H1 (cell line): ENCODE data around the gene FJX1. TPM values are rescaled to one million over a fixed set of nuclear protein-coding genes. Genes with fewer than 3 reads are reported as not detected.

Experiments used
- CTCF ChIA-PET: fragments of 300-600 bp; sonication (Branson Sonifier 250); formaldehyde crosslinking; loops from one replicate; lab custom pipeline; 2021; ENCODE audit not compliant: partially characterized antibody; lab: Charles Lee
- POLR2A ChIA-PET: fragments of 300-600 bp; sonication (Branson Sonifier 250); formaldehyde crosslinking; loops from one replicate; lab custom pipeline; 2021; ENCODE audit warnings: inconsistent platforms; ENCODE audit not compliant: partially characterized antibody; lab: Charles Lee
- DNase-seq, 2 experiments: peaks; one replicate each; pipeline versions ENCODE4 v3.0.0 to v3.0.0-alpha.2; 2010 to 2022; ENCODE audit warnings: low spot score in 2 of 2, low read depth in 1 of 2, mixed read lengths in 1 of 2
- FAIRE-seq: peaks from 2 replicates; lab custom pipeline; 2011; peaks lifted over from hg19 to GRCh38; lab: Jason Lieb, UNC
- H2AFZ ChIP-seq: 2 replicates; pipeline ENCODE4 v1.8.1; 2012; ENCODE audit warnings: low read length, inconsistent platforms
- H2AK5ac ChIP-seq: 2 replicates; pipeline ENCODE4 v1.6.1; 2013; ENCODE audit warnings: low read depth, low read length
- H2BK120ac ChIP-seq: replicated peaks from 2 replicates; pipeline ENCODE3; 2013; ENCODE audit warnings: low read depth, low read length, inconsistent platforms
- H2BK12ac ChIP-seq: 2 replicates; pipeline ENCODE4 v1.6.1; 2013; ENCODE audit warnings: low read depth, low read length
- H2BK15ac ChIP-seq: 2 replicates; pipeline ENCODE4 v1.6.1; 2013; ENCODE audit warnings: low read length
- H2BK20ac ChIP-seq: 2 replicates; pipeline ENCODE4 v1.6.1; 2013; ENCODE audit warnings: low read length
- H2BK5ac ChIP-seq: 2 replicates; pipeline ENCODE4 v1.6.1; 2013; ENCODE audit warnings: low read depth, low read length
- H3K14ac ChIP-seq: 2 replicates; pipeline ENCODE4 v1.6.1; 2013; ENCODE audit warnings: inconsistent platforms; ENCODE audit not compliant: insufficient read length
- H3K18ac ChIP-seq: 2 replicates; pipeline ENCODE4 v1.6.1; 2013; ENCODE audit warnings: low read length; ENCODE audit errors: extremely low read depth
- H3K23ac ChIP-seq: 2 replicates; pipeline ENCODE4 v1.6.1; 2013; ENCODE audit warnings: inconsistent platforms; ENCODE audit not compliant: insufficient read length
- H3K23me2 ChIP-seq: 2 replicates; pipeline ENCODE4 v1.6.1; 2013; ENCODE audit warnings: low read depth, low read length
- H3K27ac ChIP-seq: 2 replicates; pipeline ENCODE4 v1.6.1; 2011; ENCODE audit warnings: low read depth, low read length, inconsistent platforms
- H3K27me3 ChIP-seq, 4 experiments: replicated peaks in 1 of 4; 1 replicate in 1 of 4; 2 replicates in 3 of 4; pipeline versions ENCODE4 v1.6.1 to v1.8.1; 2011 to 2013; ENCODE audit warnings: low read length in 3 of 4, mild to moderate bottlenecking in 3 of 4, inconsistent platforms in 2 of 4, mixed read lengths in 2 of 4, moderate library complexity in 1 of 4; ENCODE audit not compliant: control insufficient read depth in 3 of 4, insufficient read depth in 3 of 4; ENCODE audit errors: extremely low read depth in 1 of 4
- H3K36me3 ChIP-seq, 4 experiments: 2 replicates each; pipeline versions ENCODE4 v1.6.1 to v1.8.1; 2011 to 2013; ENCODE audit warnings: mild to moderate bottlenecking in 4 of 4, low read length in 3 of 4, moderate library complexity in 2 of 4, control low read depth in 1 of 4, inconsistent platforms in 1 of 4; ENCODE audit not compliant: insufficient read depth in 4 of 4, control insufficient read depth in 2 of 4
- H3K4ac ChIP-seq: replicated peaks from 2 replicates; pipeline ENCODE3; 2013; ENCODE audit warnings: low read length, low read depth, mixed read lengths, inconsistent platforms; ENCODE audit not compliant: insufficient read length
- H3K4me1 ChIP-seq, 4 experiments: replicated peaks in 1 of 4; 1 replicate in 1 of 4; 2 replicates in 3 of 4; pipeline versions ENCODE4 v1.6.1 to v1.8.1; 2011 to 2013; ENCODE audit warnings: low read length in 3 of 4, inconsistent platforms in 2 of 4, mixed read lengths in 1 of 4; ENCODE audit not compliant: insufficient read depth in 4 of 4, control insufficient read depth in 3 of 4
- H3K4me2 ChIP-seq, 2 experiments: 2 replicates each; pipeline versions ENCODE4 v1.6.1 to v1.8.1; 2011 to 2013; ENCODE audit warnings: low read depth in 2 of 2, low read length in 2 of 2, control low read depth in 1 of 2, inconsistent platforms in 1 of 2, mild to moderate bottlenecking in 1 of 2; ENCODE audit not compliant: insufficient read depth in 1 of 2
- H3K4me3 ChIP-seq, 4 experiments: fragments of 200-600, 300-600 bp in 1 of 4; sonication (generic), shearing (Covaris generic), sonication (Bioruptor Twin) in 1 of 4; 2 replicates each; pipeline versions ENCODE4 v1.5.1 to v1.8.1; 2011 to 2016; ENCODE audit warnings: low read length in 4 of 4, low read depth in 3 of 4, control low read depth in 2 of 4, inconsistent platforms in 2 of 4, mild to moderate bottlenecking in 2 of 4, mixed read lengths in 1 of 4, moderate library complexity in 1 of 4; ENCODE audit not compliant: insufficient read depth in 2 of 4; ENCODE audit errors: extremely low read depth in 1 of 4
- H3K56ac ChIP-seq: replicated peaks from 2 replicates; pipeline ENCODE3; 2013; ENCODE audit warnings: low read depth, mild to moderate bottlenecking, mixed read lengths, low read length, inconsistent platforms; ENCODE audit not compliant: insufficient read length
- H3K79me1 ChIP-seq: 2 replicates; pipeline ENCODE4 v1.6.1; 2013; ENCODE audit warnings: low read depth, low read length, control low read depth
- H3K79me2 ChIP-seq, 2 experiments: 2 replicates each; pipeline versions ENCODE4 v1.6.1 to v1.8.1; 2012 to 2013; ENCODE audit warnings: low read length in 2 of 2, mild to moderate bottlenecking in 2 of 2, inconsistent platforms in 1 of 2; ENCODE audit not compliant: insufficient read depth in 2 of 2, control insufficient read depth in 1 of 2
- H3K9ac ChIP-seq, 4 experiments: replicated peaks in 1 of 4; 1 replicate in 1 of 4; 2 replicates in 3 of 4; pipeline versions ENCODE4 v1.6.1 to v1.8.1; 2011 to 2013; ENCODE audit warnings: low read depth in 3 of 4, low read length in 3 of 4, control low read depth in 2 of 4, mild to moderate bottlenecking in 2 of 4, moderate library complexity in 2 of 4, inconsistent platforms in 1 of 4; ENCODE audit errors: extremely low read depth in 1 of 4
- H3K9me3 ChIP-seq, 2 experiments: 2 replicates each; pipeline versions ENCODE4 v1.6.1 to v1.8.1; 2012 to 2013; ENCODE audit warnings: mild to moderate bottlenecking in 2 of 2, moderate library complexity in 2 of 2, control low read depth in 1 of 2, inconsistent platforms in 1 of 2, low read depth in 1 of 2, low read length in 1 of 2, mixed read lengths in 1 of 2; ENCODE audit not compliant: insufficient read depth in 2 of 2
- H4K20me1 ChIP-seq, 2 experiments: replicated peaks in 1 of 2; 2 replicates each; pipeline versions ENCODE3 to v1.8.1; 2011 to 2013; ENCODE audit warnings: inconsistent platforms in 2 of 2, low read length in 2 of 2, mild to moderate bottlenecking in 1 of 2; ENCODE audit not compliant: insufficient read depth in 2 of 2, control insufficient read depth in 1 of 2
- H4K5ac ChIP-seq: 2 replicates; pipeline ENCODE4 v1.6.1; 2013; ENCODE audit warnings: low read length, low read depth, mixed read lengths, inconsistent platforms; ENCODE audit not compliant: insufficient read length
- H4K8ac ChIP-seq: 2 replicates; pipeline ENCODE4 v1.8.0; 2013; ENCODE audit warnings: mild to moderate bottlenecking, moderate library complexity, low read length, inconsistent platforms; ENCODE audit not compliant: insufficient read depth; ENCODE audit errors: extremely low read depth
- H4K91ac ChIP-seq: replicated peaks from 2 replicates; pipeline ENCODE3; 2013; ENCODE audit warnings: low read length, mixed read lengths, inconsistent platforms; ENCODE audit not compliant: insufficient read length
- ASH2L ChIP-seq: fragments of 200-600, 300-600 bp; sonication (generic); IDR thresholded peaks from one replicate; pipeline ENCODE4 v1.7.1; 2017; ENCODE audit warnings: low read length
- CEBPB ChIP-seq: IDR thresholded peaks from 2 replicates; pipeline ENCODE4 v1.6.1; 2012; ENCODE audit warnings: low read depth, low read length
- EP300 ChIP-seq, 2 experiments: IDR thresholded peaks; 1 replicate in 1 of 2; 2 replicates in 1 of 2; pipeline ENCODE4 v1.6.1; 2011 to 2012; ENCODE audit warnings: low read depth in 2 of 2, low read length in 2 of 2, mild to moderate bottlenecking in 2 of 2, borderline replicate concordance in 1 of 2, inconsistent platforms in 1 of 2, moderate library complexity in 1 of 2
- GTF2F1 ChIP-seq: IDR thresholded peaks from 2 replicates; pipeline ENCODE4 v1.6.1; 2012; ENCODE audit warnings: low read depth, low read length, improper control_type of control experiment, borderline replicate concordance
- HDAC6 ChIP-seq: IDR thresholded peaks from one replicate; pipeline ENCODE4 v1.7.1; 2012; ENCODE audit warnings: low read depth, mild to moderate bottlenecking, inconsistent platforms, low read length, moderate library complexity
- JUND ChIP-seq: IDR thresholded peaks from 2 replicates; pipeline ENCODE4 v1.6.1; 2011; ENCODE audit warnings: mild to moderate bottlenecking, improper control_type of control experiment, low read length
- NRF1 ChIP-seq: IDR thresholded peaks from 2 replicates; pipeline ENCODE4 v1.6.1; 2011; ENCODE audit warnings: mild to moderate bottlenecking, low read depth, low read length, improper control_type of control experiment
- POLR2AphosphoS5 ChIP-seq: IDR thresholded peaks from 2 replicates; pipeline ENCODE4 v1.6.1; 2011; ENCODE audit warnings: low read depth, low read length
- POU5F1 ChIP-seq: IDR thresholded peaks from 2 replicates; pipeline ENCODE4 v1.6.1; 2011; ENCODE audit warnings: low read depth, mild to moderate bottlenecking, low read length, moderate library complexity
- SIN3A ChIP-seq, 2 experiments: IDR thresholded peaks in 1 of 2; conservative IDR thresholded peaks in 1 of 2; 2 replicates each; pipeline ENCODE4 v1.6.1; 2011 to 2012; ENCODE audit warnings: low read length in 2 of 2, improper control_type of control experiment in 1 of 2, low read depth in 1 of 2, mild to moderate bottlenecking in 1 of 2
- TAF7 ChIP-seq: optimal IDR thresholded peaks from 2 replicates; pipeline ENCODE3; 2011; ENCODE audit warnings: low read depth, mild to moderate bottlenecking, inconsistent platforms, low read length, moderate library complexity, borderline replicate concordance
- TCF12 ChIP-seq: IDR thresholded peaks from 2 replicates; pipeline ENCODE4 v1.6.1; 2011; ENCODE audit warnings: low read depth, mild to moderate bottlenecking, low read length
- USF2 ChIP-seq: IDR thresholded peaks from 2 replicates; pipeline ENCODE4 v1.6.1; 2011; ENCODE audit warnings: low read length, improper control_type of control experiment
- WGBS, 2 experiments: shearing (Covaris generic) in 1 of 2; methylation state at CpG; one replicate each; pipeline versions ENCODE4 v1.1.6 to v1.1.7; 2013 to 2015; ENCODE audit warnings: low lambda C conversion rate in 2 of 2, mixed read lengths in 2 of 2, inconsistent platforms in 1 of 2, low coverage in 1 of 2, missing lambda C conversion rate in 1 of 2; ENCODE audit not compliant: insufficient replicate concordance in 2 of 2, insufficient coverage in 1 of 2, insufficient read length in 1 of 2; ENCODE audit errors: extremely low coverage in 1 of 2, missing lambda C conversion rate in 1 of 2; 5-methylcytosine and 5-hydroxymethylcytosine counted together
- polyA plus RNA-seq, 7 experiments: library from polyadenylated mRNA; depleted of rRNA in 3 of 7; stranded (reverse) in 5 of 7; unstranded in 2 of 7; fragments of >200 nt in 5 of 7; fragments of 200-250 nt in 2 of 7; gene quantifications; 1 replicate in 5 of 7; 2 replicates in 1 of 7; 4 replicates in 1 of 7; pipeline versions ENCODE4 v1.2.1 to v1.2.3, GENCODE V29; 2011 to 2013; ENCODE audit warnings: missing spikeins in 2 of 7, mixed read lengths in 2 of 7
- total RNA-seq: library from RNA; stranded (reverse); fragmentation: NEBNext Ultra II Directional; extraction: Animal tissue kit (Norgen Biotek cat#: 25700); gene quantifications from 2 replicates; pipeline ENCODE4 v1.2.1, GENCODE V29; 2021

FJX1 gene
- total and polyA plus RNA-seq, 2 of the 8 experiments (the other 6 are each of a cell fraction or from before 2014, with no cell fraction given) = 6.3 to 13.3 TPM

GRCh38 chr11:35609656-35610055 lies 8.6 kb upstream of the FJX1 start:
- Histone ChIP-seq H2BK15ac (no peak overlapping the region), H3K79me1 (no peaks in the 10 kb centered on the region), H3K9ac (no peak overlapping the region), H2BK5ac (no peak overlapping the region), H3K23ac (no peak overlapping the region), H3K14ac (no peak overlapping the region), H2BK12ac (no peak overlapping the region), H4K5ac (no peak overlapping the region), H3K23me2 (no peaks in the 10 kb centered on the region), H3K36me3 (no peaks in the 10 kb centered on the region), H3K9me3 (no peaks in the 10 kb centered on the region), H3K4me2 (no peak overlapping the region), H2BK20ac (no peak overlapping the region), H3K79me2 (no peaks in the 10 kb centered on the region), H3K27me3 (peaks cover 0 to 3% (median 0%) of the 10 kb centered on the region in 4 experiments; a peak in 2 of 7 replicates), H4K20me1 (no peaks in the 10 kb centered on the region), H3K27ac (no peak overlapping the region), H3K4ac (no peak overlapping the region), H3K4me3 (no peak overlapping the region), H2AFZ (no peak overlapping the region), H4K91ac (no peak overlapping the region), H3K18ac (no peak overlapping the region), H4K8ac (no peak overlapping the region), H2BK120ac (no peak overlapping the region), H3K4me1 (peaks cover 0 to 14% (median 5%) of the 10 kb centered on the region in 4 experiments; a peak in 5 of 7 replicates), H3K56ac (no peak overlapping the region), H2AK5ac (no peak overlapping the region; the same call in 1 of the 2 replicates)
- DNase-seq = no peak
- FAIRE-seq = no peak
- 94% methylated on average over 6 of the region's 6 CpGs; no CpG with 5 or more reads in 1 of the 2 experiments for WGBS, 2 experiments
- POLR2A ChIA-PET = no interaction called here
- CTCF ChIA-PET = interaction anchor here (0.5 to 5.2 kb wide), 6 partner anchors 12 to 212 kb away, joined by 3 to 25 read pairs (median 4); no protein-coding TSS in a partner anchor
- TF ChIP-seq ASH2L (no peak), TAF7 (no peak), USF2 (no peak), POLR2AphosphoS5 (no peak), NRF1 (no peak), POU5F1 (no peak), GTF2F1 (no peak), JUND (no peak), HDAC6 (no peak), SIN3A (conservative IDR thresholded peaks at IDR 0.05 in 1 of 2, IDR thresholded peaks at IDR 0.05 in 1 of 2; ENCODE audit: low read depth in 1 of 2, low read length in 2 of 2) (no peak), TCF12 (no peak), CEBPB (no peak), EP300 (IDR thresholded peaks at IDR 0.05; ENCODE audit: borderline replicate concordance in 1 of 2, low read depth in 2 of 2, low read length in 2 of 2) (no peak)
